Right atrium auricular region (tissue), 2 donors: Measurements from ENCODE around the gene INPP5D. TPM values are rescaled to one million over a fixed set of nuclear protein-coding genes. Genes with fewer than 3 reads are reported as not detected.
"Not testable (repeated sequence)": the region's sequence is repeated elsewhere in the genome, so short reads cannot be mapped to it uniquely, and the experiment has no call there.

Source experiments
- DNase-seq: peaks from one replicate; pipeline ENCODE4 v3.0.0-alpha.2; 2019; ENCODE audit warnings: low spot score
- H3K27ac ChIP-seq, 2 donors: fragments of 200-600 bp; sonication (generic); 1 replicate in 1 of 2; 2 replicates in 1 of 2; pipeline ENCODE4 v1.5.1; 2016 to 2019
- H3K27me3 ChIP-seq, 2 donors: fragments of 200-600 bp; sonication (generic); one replicate each; pipeline versions ENCODE4 v1.5.1 to v1.6.0; 2017 to 2019
- H3K36me3 ChIP-seq: fragments of 200-600 bp; sonication (generic); one replicate; pipeline ENCODE4 v1.5.1; 2016
- H3K4me1 ChIP-seq, 2 donors: fragments of 200-600 bp; sonication (generic); one replicate each; pipeline versions ENCODE4 v1.5.1 to v1.6.0; 2017 to 2019
- H3K4me3 ChIP-seq, 2 donors: fragments of 200-600 bp; sonication (generic); 1 replicate in 1 of 2; 2 replicates in 1 of 2; pipeline ENCODE4 v1.5.1; 2017 to 2019; ENCODE audit warnings: mild to moderate bottlenecking in 1 of 2, moderate library complexity in 1 of 2
- H3K9me3 ChIP-seq, 2 donors: fragments of 200-600 bp; sonication (generic); one replicate each; pipeline ENCODE4 v1.5.1; 2019
- CTCF ChIP-seq, 2 donors: fragments of 200-600 bp; sonication (generic); IDR thresholded peaks; one replicate each; pipeline ENCODE4 v1.5.1; 2019; ENCODE audit warnings: antibody characterized with exemption in 2 of 2
- total RNA-seq, 2 donors: library from RNA; depleted of rRNA; stranded (reverse); fragments of >200 nt; gene quantifications; one replicate each; pipeline ENCODE4 v1.1.0, GENCODE V29; 2016

INPP5D gene
- total RNA-seq, 2 donors from 2014 or later = 2.9 to 7.0 TPM

GRCh38 chr2:233120459-233120858 is 60.3 kb downstream of the INPP5D start:
- H3K27me3 ChIP-seq = no peaks in the 10 kb centered on the region

GRCh38 chr2:233121856-233122255 is 61.7 kb downstream of the INPP5D start:
- H3K36me3 ChIP-seq = no peaks in the 10 kb centered on the region

More at GRCh38 chr2:233120459-233120858, 60.3 kb downstream of the INPP5D start:
- DNase-seq = no peak
- no peak for TF ChIP-seq CTCF (IDR thresholded peaks at IDR 0.05)
- no peaks in the 10 kb centered on the region for H3K4me1 ChIP-seq
- no peaks in the 10 kb centered on the region for H3K36me3 ChIP-seq
- no peak overlapping the region for H3K27ac ChIP-seq
- H3K4me3 ChIP-seq = no peak overlapping the region
- no peaks in the 10 kb centered on the region for H3K9me3 ChIP-seq

GRCh38 chr2:233122541-233122940 is 62.4 kb downstream of the INPP5D start:
- Histone ChIP-seq H3K36me3 (no peaks in the 10 kb centered on the region), H3K4me1 (no peaks in the 10 kb centered on the region), H3K27ac (no peak overlapping the region), H3K4me3 (no peak overlapping the region), H3K27me3 (no peaks in the 10 kb centered on the region), H3K9me3 (no peaks in the 10 kb centered on the region)
- no peak for DNase-seq
- no peak for TF ChIP-seq CTCF (IDR thresholded peaks at IDR 0.05)

More at GRCh38 chr2:233121856-233122255, 61.7 kb downstream of the INPP5D start:
- Histone ChIP-seq H3K27me3 (no peaks in the 10 kb centered on the region), H3K27ac (no peak overlapping the region), H3K4me1 (no peaks in the 10 kb centered on the region), H3K9me3 (no peaks in the 10 kb centered on the region), H3K4me3 (no peak overlapping the region)
- DNase-seq = no peak
- no peak for TF ChIP-seq CTCF (IDR thresholded peaks at IDR 0.05)

GRCh38 chr2:233123576-233123975 is 63.4 kb downstream of the INPP5D start:
- not testable (repeated sequence) for DNase-seq, H3K27me3 ChIP-seq, H3K4me3 ChIP-seq, H3K27ac ChIP-seq, H3K36me3 ChIP-seq, H3K4me1 ChIP-seq, H3K9me3 ChIP-seq

- Histone ChIP-seq H3K36me3 (no peaks in the 10 kb centered on the region), H3K4me3 (no peak overlapping the region), H3K27ac (no peak overlapping the region), H3K9me3 (no peaks in the 10 kb centered on the region), H3K4me1 (no peaks in the 10 kb centered on the region), H3K27me3 (no peaks in the 10 kb centered on the region)
- no peak for DNase-seq
- TF ChIP-seq CTCF (IDR thresholded peaks at IDR 0.05) = no peak
These were observed 64.4 kb downstream of the INPP5D start for GRCh38 chr2:233124421-233125080.

- H3K4me1 ChIP-seq = no peaks in the 10 kb centered on the region
- no peaks in the 10 kb centered on the region for H3K27me3 ChIP-seq
- H3K9me3 ChIP-seq = no peaks in the 10 kb centered on the region
- no peak overlapping the region for H3K27ac ChIP-seq
- no peaks in the 10 kb centered on the region for H3K36me3 ChIP-seq
- no peak for DNase-seq
- no peak overlapping the region for H3K4me3 ChIP-seq
- TF ChIP-seq CTCF (IDR thresholded peaks at IDR 0.05) = no peak
These were observed 65.4 kb downstream of the INPP5D start for GRCh38 chr2:233125455-233126065.
